ENCODE data around the gene LRRC72.

DNA sequence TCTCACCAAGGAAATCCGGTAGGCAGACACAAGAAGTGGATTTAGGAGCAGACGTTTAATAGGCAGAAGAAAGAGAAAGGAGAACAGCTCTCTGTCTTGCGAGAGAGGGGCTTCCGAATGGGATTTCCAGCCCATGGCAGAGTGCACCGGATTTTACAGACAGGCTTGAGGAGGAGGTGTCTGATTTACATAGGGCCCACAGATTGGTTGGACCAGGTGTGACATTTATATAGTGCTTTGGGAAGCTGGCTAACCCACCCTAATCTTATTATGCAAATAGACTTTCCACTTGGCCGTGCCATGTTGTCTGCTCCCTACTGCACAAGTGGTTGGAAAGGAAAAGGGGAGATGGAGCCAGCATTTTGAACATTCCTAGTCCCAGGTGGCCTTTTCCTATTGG lies 61.2 kb downstream of the LRRC72 start:
- TF ChIP-seq, protein P1, sequence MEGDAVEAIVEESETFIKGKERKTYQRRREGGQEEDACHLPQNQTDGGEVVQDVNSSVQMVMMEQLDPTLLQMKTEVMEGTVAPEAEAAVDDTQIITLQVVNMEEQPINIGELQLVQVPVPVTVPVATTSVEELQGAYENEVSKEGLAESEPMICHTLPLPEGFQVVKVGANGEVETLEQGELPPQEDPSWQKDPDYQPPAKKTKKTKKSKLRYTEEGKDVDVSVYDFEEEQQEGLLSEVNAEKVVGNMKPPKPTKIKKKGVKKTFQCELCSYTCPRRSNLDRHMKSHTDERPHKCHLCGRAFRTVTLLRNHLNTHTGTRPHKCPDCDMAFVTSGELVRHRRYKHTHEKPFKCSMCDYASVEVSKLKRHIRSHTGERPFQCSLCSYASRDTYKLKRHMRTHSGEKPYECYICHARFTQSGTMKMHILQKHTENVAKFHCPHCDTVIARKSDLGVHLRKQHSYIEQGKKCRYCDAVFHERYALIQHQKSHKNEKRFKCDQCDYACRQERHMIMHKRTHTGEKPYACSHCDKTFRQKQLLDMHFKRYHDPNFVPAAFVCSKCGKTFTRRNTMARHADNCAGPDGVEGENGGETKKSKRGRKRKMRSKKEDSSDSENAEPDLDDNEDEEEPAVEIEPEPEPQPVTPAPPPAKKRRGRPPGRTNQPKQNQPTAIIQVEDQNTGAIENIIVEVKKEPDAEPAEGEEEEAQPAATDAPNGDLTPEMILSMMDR (IDR thresholded peaks at IDR 0.05): no peak
- TF ChIP-seq POLR2A (IDR thresholded peaks at IDR 0.05): no peak
